GM19240 (cell line): ENCODE measurements around the gene TTC9B.

Experiments used
- DNase-seq: peaks from one replicate; pipeline ENCODE4 v3.0.0; 2011; ENCODE audit warnings: low spot score; ENCODE audit not compliant: insufficient read length

Gene TTC9B

GRCh38 chr19:40249201-40249600, 31.0 kb upstream of the TTC9B start:
- DNase-seq: no peak

- no peak for DNase-seq
Measured at GRCh38 chr19:40247735-40248262, 29.6 kb upstream of the TTC9B start.

- DNase-seq: no peak
Measured at GRCh38 chr19:40247178-40247577, 29.0 kb upstream of the TTC9B start.

GRCh38 chr19:40246292-40247073, 28.3 kb upstream of the TTC9B start:
- no peak for DNase-seq

GRCh38 chr19:40245506-40246128, 27.4 kb upstream of the TTC9B start:
- DNase-seq: no peak

GRCh38 chr19:40244579-40245317, 26.6 kb upstream of the TTC9B start:
- DNase-seq: no peak

- no peak for DNase-seq
Measured at GRCh38 chr19:40243181-40243580, 25.0 kb upstream of the TTC9B start.

GRCh38 chr19:40242480-40242879, 24.3 kb upstream of the TTC9B start:
- no peak for DNase-seq

GRCh38 chr19:40241809-40242384, 23.7 kb upstream of the TTC9B start:
- DNase-seq: no peak

GRCh38 chr19:40241125-40241808, 23.1 kb upstream of the TTC9B start:
- DNase-seq: no peak

GRCh38 chr19:40240332-40240731, 22.1 kb upstream of the TTC9B start:
- no peak for DNase-seq

- no peak for DNase-seq
Measured at GRCh38 chr19:40239415-40240226, 21.4 kb upstream of the TTC9B start.

- no peak for DNase-seq
Measured at GRCh38 chr19:40238775-40239174, 20.6 kb upstream of the TTC9B start.

- no peak for DNase-seq
Measured at GRCh38 chr19:40237791-40238190, 19.6 kb upstream of the TTC9B start.

GRCh38 chr19:40236366-40236765, 18.2 kb upstream of the TTC9B start:
- no peak for DNase-seq

- DNase-seq: no peak
Measured at GRCh38 chr19:40236026-40236355, 17.8 kb upstream of the TTC9B start.

- DNase-seq: no peak
Measured at GRCh38 chr19:40235238-40236025, 17.2 kb upstream of the TTC9B start.

- DNase-seq: no peak
Measured at GRCh38 chr19:40234429-40235237, 16.4 kb upstream of the TTC9B start.
